ENCODE data around the gene MXI1.

- TF ChIP-seq CTCF (IDR thresholded peaks at IDR 0.05) (no peak), POLR2A (IDR thresholded peaks at IDR 0.05) (no peak)
These were observed 67.8 kb downstream of the MXI1 start for GRCh38 chr10:110275128-110275729.
